Chondrocyte (in vitro differentiated cells): Measurements from ENCODE around the gene SH3PXD2A. TPM values are rescaled to one million over a fixed set of nuclear protein-coding genes. Genes with fewer than 3 reads are reported as not detected.

Source experiments
- DNase-seq: peaks from one replicate; pipeline ENCODE4 v3.0.0; 2021; ENCODE audit warnings: mixed read lengths, low spot score
- H3K27ac Mint-ChIP-seq: one replicate; pipeline ENCODE4 v1.8.0; 2021; ENCODE audit warnings: mild to moderate bottlenecking, moderate library complexity, mixed read lengths; ENCODE audit not compliant: unreplicated experiment
- H3K27me3 Mint-ChIP-seq: 2 replicates; pipeline ENCODE4 v1.8.0; 2021; ENCODE audit warnings: low read depth, mixed read lengths
- H3K36me3 Mint-ChIP-seq: 2 replicates; pipeline ENCODE4 v1.8.0; 2021; ENCODE audit warnings: low read depth, mixed read lengths
- H3K4me1 Mint-ChIP-seq: 2 replicates; pipeline ENCODE4 v1.8.0; 2021; ENCODE audit warnings: low read depth, mild to moderate bottlenecking, mixed read lengths
- H3K4me3 Mint-ChIP-seq: one replicate; pipeline ENCODE4 v1.8.0; 2021; ENCODE audit warnings: mild to moderate bottlenecking, moderate library complexity, mixed read lengths; ENCODE audit not compliant: unreplicated experiment
- H3K9me3 Mint-ChIP-seq: 2 replicates; pipeline ENCODE4 v1.8.0; 2021; ENCODE audit warnings: low read depth, mixed read lengths
- total RNA-seq: library from RNA; stranded (reverse); gene quantifications from 3 replicates; pipeline ENCODE4 v1.2.1, GENCODE V29; 2021
- TF ChIP-seq, protein P1 (sequence below): fragments of 200-600 bp; sonication (generic); IDR thresholded peaks from 2 replicates; pipeline ENCODE4 v1.5.0; 2021; ENCODE audit warnings: antibody characterized with exemption, mild to moderate bottlenecking, moderate library complexity

SH3PXD2A gene
- total RNA-seq, 1 donor from 2014 or later: 46.0 TPM

DNA sequence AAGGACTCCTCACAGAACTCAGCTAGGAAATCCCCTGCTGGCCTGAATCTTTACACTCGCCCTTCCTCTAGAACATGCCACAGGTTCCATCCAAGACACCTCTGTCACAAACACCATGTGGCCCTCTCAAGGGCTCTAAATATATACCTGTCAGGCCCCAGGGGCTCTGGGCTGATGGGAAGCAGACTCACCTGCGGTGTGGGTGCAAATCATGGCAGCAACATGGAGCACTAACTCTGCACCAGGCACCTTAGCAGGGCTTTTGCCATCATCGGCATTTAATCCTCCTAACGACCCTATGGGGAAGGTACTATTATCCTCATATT, 17.3 kb downstream of the SH3PXD2A start:
- TF ChIP-seq, protein P1, sequence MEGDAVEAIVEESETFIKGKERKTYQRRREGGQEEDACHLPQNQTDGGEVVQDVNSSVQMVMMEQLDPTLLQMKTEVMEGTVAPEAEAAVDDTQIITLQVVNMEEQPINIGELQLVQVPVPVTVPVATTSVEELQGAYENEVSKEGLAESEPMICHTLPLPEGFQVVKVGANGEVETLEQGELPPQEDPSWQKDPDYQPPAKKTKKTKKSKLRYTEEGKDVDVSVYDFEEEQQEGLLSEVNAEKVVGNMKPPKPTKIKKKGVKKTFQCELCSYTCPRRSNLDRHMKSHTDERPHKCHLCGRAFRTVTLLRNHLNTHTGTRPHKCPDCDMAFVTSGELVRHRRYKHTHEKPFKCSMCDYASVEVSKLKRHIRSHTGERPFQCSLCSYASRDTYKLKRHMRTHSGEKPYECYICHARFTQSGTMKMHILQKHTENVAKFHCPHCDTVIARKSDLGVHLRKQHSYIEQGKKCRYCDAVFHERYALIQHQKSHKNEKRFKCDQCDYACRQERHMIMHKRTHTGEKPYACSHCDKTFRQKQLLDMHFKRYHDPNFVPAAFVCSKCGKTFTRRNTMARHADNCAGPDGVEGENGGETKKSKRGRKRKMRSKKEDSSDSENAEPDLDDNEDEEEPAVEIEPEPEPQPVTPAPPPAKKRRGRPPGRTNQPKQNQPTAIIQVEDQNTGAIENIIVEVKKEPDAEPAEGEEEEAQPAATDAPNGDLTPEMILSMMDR: no peak

DNA sequence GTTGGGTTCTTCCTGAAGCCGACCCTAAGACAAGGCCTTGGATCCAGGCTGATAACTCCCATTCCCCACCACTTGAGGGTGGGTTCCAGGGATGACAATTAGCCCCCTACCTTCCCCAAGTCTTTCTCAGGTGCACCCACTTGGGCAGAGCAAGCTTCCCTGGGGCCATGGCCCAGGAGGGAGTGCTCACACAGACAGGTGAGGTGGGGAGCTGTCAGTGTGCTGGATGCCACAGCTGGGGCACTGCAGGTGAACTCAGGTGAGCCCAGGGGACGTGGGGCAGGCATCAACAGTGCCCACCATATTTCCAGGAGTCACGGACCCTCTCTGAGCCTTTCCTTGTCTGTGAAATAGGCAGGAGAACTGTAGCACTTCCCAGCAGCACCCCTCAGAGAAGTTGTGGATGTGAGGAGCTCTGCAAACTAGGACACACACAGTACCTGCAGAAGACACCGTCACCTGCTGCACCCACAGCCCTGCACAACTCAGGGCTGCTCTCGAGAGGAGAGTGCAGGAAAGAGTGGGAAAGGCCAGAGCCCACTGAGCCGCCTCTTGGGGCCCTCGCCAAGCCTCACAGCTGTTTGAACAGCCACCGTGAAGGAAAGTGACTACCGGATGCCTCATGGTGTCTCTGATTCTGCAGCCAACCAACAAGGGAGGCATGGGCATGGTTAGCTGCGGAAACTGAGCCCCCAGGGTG, 17.9 kb downstream of the SH3PXD2A start:
- Mint-ChIP-seq H3K27me3 (peaks cover 3% of the 10 kb centered on the region), H3K4me3 (no peak overlapping the region), H3K36me3 (no peaks in the 10 kb centered on the region), H3K4me1 (peaks cover 7% of the 10 kb centered on the region), H3K9me3 (no peaks in the 10 kb centered on the region), H3K27ac (no peak overlapping the region)
- no peak for DNase-seq
- TF ChIP-seq, protein P1: no peak

More for the DNA sequence above, 17.3 kb downstream of the SH3PXD2A start:
- Mint-ChIP-seq H3K4me1 (peaks cover 7% of the 10 kb centered on the region), H3K9me3 (no peaks in the 10 kb centered on the region), H3K27ac (no peak overlapping the region), H3K36me3 (no peaks in the 10 kb centered on the region), H3K4me3 (no peak overlapping the region), H3K27me3 (peaks cover 3% of the 10 kb centered on the region)
- DNase-seq: no peak

DNA sequence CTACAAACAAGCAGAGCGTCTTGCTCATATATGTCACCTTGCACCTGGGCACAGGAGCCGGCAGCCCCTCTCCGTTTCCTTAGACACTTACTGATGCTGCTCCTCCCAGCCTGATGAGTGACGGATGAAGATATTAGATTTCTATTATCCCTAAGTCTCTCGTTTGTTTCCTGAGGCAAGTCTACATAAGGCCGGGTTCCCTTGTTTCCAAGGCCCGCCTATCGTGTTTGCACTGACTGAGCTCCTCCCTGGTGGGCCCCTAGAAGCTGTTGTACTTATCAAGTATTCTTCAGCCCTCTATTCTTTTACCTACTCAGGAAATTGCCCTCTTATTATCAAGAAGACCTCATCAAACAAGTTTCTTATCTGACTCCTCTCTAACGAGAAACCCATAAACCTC, 18.5 kb downstream of the SH3PXD2A start:
- Mint-ChIP-seq H3K4me3 (no peak overlapping the region), H3K4me1 (peaks cover 7% of the 10 kb centered on the region), H3K27me3 (peaks cover 3% of the 10 kb centered on the region), H3K9me3 (no peaks in the 10 kb centered on the region), H3K36me3 (no peaks in the 10 kb centered on the region), H3K27ac (no peak overlapping the region)
- DNase-seq: no peak
- TF ChIP-seq, protein P1: no peak

DNA sequence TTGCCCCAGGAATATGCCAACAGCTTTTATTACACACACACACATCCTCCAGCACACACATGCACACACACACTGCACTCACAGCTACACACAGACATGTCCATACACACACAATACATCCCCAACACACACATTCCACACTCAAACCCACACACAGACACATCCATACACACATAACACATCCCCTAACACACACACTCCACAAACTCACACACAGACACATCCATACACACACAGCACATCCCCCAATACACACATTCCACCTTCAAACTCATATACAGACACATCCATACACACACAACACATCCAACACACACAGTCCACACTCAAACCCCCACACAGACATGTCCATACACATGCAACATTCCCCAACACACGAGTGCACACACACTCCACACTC, 19.1 kb downstream of the SH3PXD2A start:
- Mint-ChIP-seq H3K36me3 (no peaks in the 10 kb centered on the region), H3K4me1 (peaks cover 7% of the 10 kb centered on the region), H3K27ac (no peak overlapping the region)

DNA sequence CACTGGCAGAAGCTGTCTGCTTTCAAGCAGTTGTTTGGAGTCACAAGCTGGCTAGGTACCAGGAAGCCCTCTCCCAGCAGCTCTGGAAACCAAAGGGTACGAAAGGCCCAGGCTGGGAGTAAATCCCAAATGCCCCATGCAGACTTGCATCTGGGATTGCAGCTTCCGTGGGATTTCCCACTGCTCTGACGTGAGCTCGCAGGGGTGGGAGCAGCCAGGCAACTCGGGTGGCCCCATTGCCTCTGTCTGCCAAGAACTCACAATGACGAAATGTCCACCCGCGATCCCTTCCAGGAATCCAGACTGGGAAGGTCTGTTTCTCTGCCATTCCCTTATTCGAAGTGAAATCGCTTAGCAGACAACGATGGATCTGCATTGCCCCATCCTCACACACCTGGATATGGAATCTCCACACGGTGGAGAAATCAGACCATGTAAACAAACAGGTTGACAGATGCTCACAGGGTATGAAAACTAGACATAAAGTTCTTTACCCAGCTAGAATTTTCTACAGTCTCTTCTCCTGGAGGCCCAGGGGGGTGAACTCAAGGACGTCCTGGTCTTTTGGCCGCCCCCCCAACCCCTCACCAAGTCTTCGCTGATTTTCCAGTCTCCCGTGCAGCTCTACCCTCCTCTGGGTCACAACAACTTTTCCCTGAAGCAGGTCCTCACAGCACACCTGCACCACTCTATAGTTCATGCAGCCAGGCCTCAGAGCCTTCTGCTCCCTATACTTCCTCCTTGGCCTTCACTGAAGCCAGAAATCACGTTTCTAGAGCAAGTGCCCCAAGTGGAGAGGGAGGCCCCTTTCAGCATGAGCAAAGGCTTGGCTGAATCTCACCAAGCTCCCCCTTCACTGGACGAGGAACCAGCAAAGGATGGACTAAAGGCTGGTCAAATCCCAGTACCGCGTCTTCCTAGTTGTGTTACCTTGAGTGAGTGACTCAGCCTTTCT, 20.0 kb downstream of the SH3PXD2A start:
- no peaks in the 10 kb centered on the region for H3K27me3 Mint-ChIP-seq
- H3K4me1 Mint-ChIP-seq: peaks cover 7% of the 10 kb centered on the region
- DNase-seq: no peak
- no peaks in the 10 kb centered on the region for H3K9me3 Mint-ChIP-seq
- H3K27ac Mint-ChIP-seq: no peak overlapping the region
- TF ChIP-seq, protein P1: no peak
- H3K4me3 Mint-ChIP-seq: no peak overlapping the region
- no peaks in the 10 kb centered on the region for H3K36me3 Mint-ChIP-seq

More for the DNA sequence above, 19.1 kb downstream of the SH3PXD2A start:
- DNase-seq: no peak
- Mint-ChIP-seq H3K9me3 (no peaks in the 10 kb centered on the region), H3K4me3 (no peak overlapping the region), H3K27me3 (peaks cover 3% of the 10 kb centered on the region)
- TF ChIP-seq, protein P1: no peak
